Prostate gland (tissue), 2 donors: ENCODE measurements around the gene FOSL2. TPM values are rescaled to one million over a fixed set of nuclear protein-coding genes. Genes with fewer than 3 reads are reported as not detected.

Source experiments
- DNase-seq: peaks from one replicate; pipeline ENCODE4 v3.0.0-alpha.2; 2019; ENCODE audit warnings: low spot score
- H3K27ac ChIP-seq, 2 donors: fragments of 200-600 bp; sonication (generic); 2 replicates each; pipeline ENCODE4 v1.5.1; 2017 to 2019
- H3K27me3 ChIP-seq: fragments of 200-600 bp; sonication (generic); replicated peaks from 2 replicates; pipeline ENCODE4 v1.5.1; 2019; ENCODE audit not compliant: insufficient read depth
- H3K36me3 ChIP-seq, 2 donors: fragments of 200-600 bp; sonication (generic); 1 replicate in 1 of 2; 2 replicates in 1 of 2; pipeline versions ENCODE4 v1.5.1 to v1.8.1; 2017 to 2019
- H3K4me1 ChIP-seq: fragments of 200-600 bp; sonication (generic); replicated peaks from 2 replicates; pipeline ENCODE4 v1.5.1; 2019
- H3K4me3 ChIP-seq, 2 donors: fragments of 200-600 bp; sonication (generic); 2 replicates each; pipeline ENCODE4 v1.5.1; 2017 to 2019
- H3K9me3 ChIP-seq: fragments of 200-600 bp; sonication (generic); 2 replicates; pipeline ENCODE4 v1.5.1; 2017
- POLR2A ChIP-seq: fragments of 450-650 bp; IDR thresholded peaks from one replicate; pipeline ENCODE4 v1.6.1; 2016; ENCODE audit warnings: antibody characterized with exemption, mild to moderate bottlenecking
- POLR2AphosphoS5 ChIP-seq: sonication (generic); formaldehyde crosslinking; IDR thresholded peaks from one replicate; pipeline ENCODE4 v1.6.1; 2017; ENCODE audit warnings: antibody characterized with exemption
- WGBS: methylation state at CpG from one replicate; pipeline ENCODE4 v1.1.5; 2018; 5-methylcytosine and 5-hydroxymethylcytosine counted together
- intact Hi-C: fragments of 100-400 bp; cut with DNase I; formaldehyde crosslinking; loops from one replicate; pipeline ENCODE4 v1.14.2; 2022
- total RNA-seq, 2 donors: library from RNA; depleted of rRNA; stranded (reverse); fragments of >200 nt; gene quantifications; one replicate each; pipeline ENCODE4 v1.1.0, GENCODE V29; 2016
- TF ChIP-seq, protein P1 (sequence below), 4 experiments: fragments of 200-600 bp in 2 of 4; fragments of 450-650 bp in 2 of 4; sonication (generic) in 2 of 4; IDR thresholded peaks; 1 replicate in 3 of 4; 2 replicates in 1 of 4; pipeline ENCODE4 v1.5.1; 2016 to 2019; ENCODE audit warnings: antibody characterized with exemption in 4 of 4, mild to moderate bottlenecking in 2 of 4, moderate library complexity in 2 of 4

FOSL2 gene
- total RNA-seq, 2 donors from 2014 or later = 57.4 to 94.2 TPM

GRCh38 chr2:28450901-28451565, 58.4 kb downstream of the FOSL2 start:
- no peak overlapping the region for H3K4me3 ChIP-seq
- no peak overlapping the region for H3K27ac ChIP-seq
- H3K4me1 ChIP-seq = no peaks in the 10 kb centered on the region
- no peaks in the 10 kb centered on the region for H3K27me3 ChIP-seq
- no peaks in the 10 kb centered on the region for H3K36me3 ChIP-seq
- WGBS = 90% methylated on average over 15 of the region's 15 CpGs
- intact Hi-C loops = loop anchor here (5.0 kb wide), 1 partner anchor 49 kb away; no protein-coding TSS in a partner anchor
- H3K9me3 ChIP-seq = no peaks in the 10 kb centered on the region
- no peak for DNase-seq
- no peak for TF ChIP-seq POLR2AphosphoS5
- TF ChIP-seq, protein P1, sequence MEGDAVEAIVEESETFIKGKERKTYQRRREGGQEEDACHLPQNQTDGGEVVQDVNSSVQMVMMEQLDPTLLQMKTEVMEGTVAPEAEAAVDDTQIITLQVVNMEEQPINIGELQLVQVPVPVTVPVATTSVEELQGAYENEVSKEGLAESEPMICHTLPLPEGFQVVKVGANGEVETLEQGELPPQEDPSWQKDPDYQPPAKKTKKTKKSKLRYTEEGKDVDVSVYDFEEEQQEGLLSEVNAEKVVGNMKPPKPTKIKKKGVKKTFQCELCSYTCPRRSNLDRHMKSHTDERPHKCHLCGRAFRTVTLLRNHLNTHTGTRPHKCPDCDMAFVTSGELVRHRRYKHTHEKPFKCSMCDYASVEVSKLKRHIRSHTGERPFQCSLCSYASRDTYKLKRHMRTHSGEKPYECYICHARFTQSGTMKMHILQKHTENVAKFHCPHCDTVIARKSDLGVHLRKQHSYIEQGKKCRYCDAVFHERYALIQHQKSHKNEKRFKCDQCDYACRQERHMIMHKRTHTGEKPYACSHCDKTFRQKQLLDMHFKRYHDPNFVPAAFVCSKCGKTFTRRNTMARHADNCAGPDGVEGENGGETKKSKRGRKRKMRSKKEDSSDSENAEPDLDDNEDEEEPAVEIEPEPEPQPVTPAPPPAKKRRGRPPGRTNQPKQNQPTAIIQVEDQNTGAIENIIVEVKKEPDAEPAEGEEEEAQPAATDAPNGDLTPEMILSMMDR (IDR thresholded peaks at IDR 0.05) = no peak
- TF ChIP-seq POLR2A = no peak

GRCh38 chr2:28451793-28452533, 59.3 kb downstream of the FOSL2 start:
- no peaks in the 10 kb centered on the region for H3K9me3 ChIP-seq
- intact Hi-C loops = loop anchor here (2.0 to 5.0 kb wide), 2 partner anchors 50 to 749 kb away; no protein-coding TSS in a partner anchor

DNA sequence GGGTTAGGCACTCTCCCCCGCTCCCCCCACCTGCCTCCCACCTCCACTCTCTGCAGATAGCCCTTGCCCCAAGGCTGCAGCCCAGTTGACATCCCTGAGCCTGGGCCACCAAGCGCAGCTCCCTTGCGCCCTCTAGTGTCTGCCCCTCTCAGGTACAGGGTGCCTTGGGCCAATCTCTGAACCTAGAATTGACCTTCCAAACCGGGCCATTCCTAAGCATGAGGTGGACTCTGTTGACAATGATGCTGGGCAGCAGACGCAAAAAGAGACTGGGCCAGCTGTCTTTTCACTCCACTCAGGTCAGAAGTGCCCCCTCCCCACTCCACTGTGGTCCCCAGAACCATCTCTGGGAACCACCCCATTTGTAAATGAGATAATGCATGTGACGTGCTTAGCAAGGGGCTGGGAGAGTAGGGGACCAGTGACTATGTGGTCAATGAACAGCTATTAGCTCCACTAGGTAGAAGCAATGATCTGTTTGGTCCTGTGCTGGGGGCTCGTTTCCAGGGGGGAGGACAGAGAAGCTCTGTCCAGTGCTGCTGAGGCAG, 60.0 kb downstream of the FOSL2 start:
- no peak overlapping the region for H3K4me3 ChIP-seq
- no peak for TF ChIP-seq POLR2AphosphoS5
- TF ChIP-seq, protein P1 (IDR thresholded peaks at IDR 0.05) = peak; percentile 81 to 90 (median 86)
- no peaks in the 10 kb centered on the region for H3K36me3 ChIP-seq
- DNase-seq = peak; percentile 58
- no peaks in the 10 kb centered on the region for H3K9me3 ChIP-seq
- no peaks in the 10 kb centered on the region for H3K4me1 ChIP-seq
- H3K27ac ChIP-seq = no peak overlapping the region
- H3K27me3 ChIP-seq = no peaks in the 10 kb centered on the region
- intact Hi-C loops = loop anchor here (2.0 to 5.0 kb wide), 2 partner anchors 50 to 750 kb away; no protein-coding TSS in a partner anchor
- 44% methylated on average over 7 of the region's 7 CpGs for WGBS

More at GRCh38 chr2:28451793-28452533, 59.3 kb downstream of the FOSL2 start:
- Histone ChIP-seq H3K27me3 (no peaks in the 10 kb centered on the region), H3K4me1 (no peaks in the 10 kb centered on the region), H3K4me3 (no peak overlapping the region), H3K36me3 (no peaks in the 10 kb centered on the region), H3K27ac (no peak overlapping the region)
- 86% methylated on average over 19 of the region's 19 CpGs for WGBS
- no peak for DNase-seq
- TF ChIP-seq, protein P1 (IDR thresholded peaks at IDR 0.05) = no peak
- no peak for TF ChIP-seq POLR2AphosphoS5
- TF ChIP-seq POLR2A = no peak

GRCh38 chr2:28453396-28453795, 60.7 kb downstream of the FOSL2 start:
- Histone ChIP-seq H3K4me3 (no peak overlapping the region), H3K27me3 (no peaks in the 10 kb centered on the region), H3K27ac (peak overlapping the region in 1 of 2 donors; percentile 49), H3K36me3 (no peaks in the 10 kb centered on the region), H3K4me1 (no peaks in the 10 kb centered on the region), H3K9me3 (no peaks in the 10 kb centered on the region)
- 71% methylated on average over 8 of the region's 8 CpGs for WGBS
- TF ChIP-seq POLR2AphosphoS5 (no peak), POLR2A (no peak)
- TF ChIP-seq, protein P1 (IDR thresholded peaks at IDR 0.05) = no peak
- intact Hi-C loops = loop anchor here (2.0 to 5.0 kb wide), 2 partner anchors 51 to 751 kb away; no protein-coding TSS in a partner anchor
- DNase-seq = no peak
